ENCODE results near the gene SREBF1. TPM values are rescaled to one million over a fixed set of nuclear protein-coding genes. Genes with fewer than 3 reads are reported as not detected.

Gene SREBF1
- 36.4 and 45.9 TPM in 2 replicates for total RNA-seq
- 28.5 and 38.9 TPM in 2 replicates for polyA plus RNA-seq

- H3K4me1 ChIP-seq (ENCODE audit: low read depth), result peaks cover 52% of the 10 kb centered on the region
- TF ChIP-seq, protein P1, sequence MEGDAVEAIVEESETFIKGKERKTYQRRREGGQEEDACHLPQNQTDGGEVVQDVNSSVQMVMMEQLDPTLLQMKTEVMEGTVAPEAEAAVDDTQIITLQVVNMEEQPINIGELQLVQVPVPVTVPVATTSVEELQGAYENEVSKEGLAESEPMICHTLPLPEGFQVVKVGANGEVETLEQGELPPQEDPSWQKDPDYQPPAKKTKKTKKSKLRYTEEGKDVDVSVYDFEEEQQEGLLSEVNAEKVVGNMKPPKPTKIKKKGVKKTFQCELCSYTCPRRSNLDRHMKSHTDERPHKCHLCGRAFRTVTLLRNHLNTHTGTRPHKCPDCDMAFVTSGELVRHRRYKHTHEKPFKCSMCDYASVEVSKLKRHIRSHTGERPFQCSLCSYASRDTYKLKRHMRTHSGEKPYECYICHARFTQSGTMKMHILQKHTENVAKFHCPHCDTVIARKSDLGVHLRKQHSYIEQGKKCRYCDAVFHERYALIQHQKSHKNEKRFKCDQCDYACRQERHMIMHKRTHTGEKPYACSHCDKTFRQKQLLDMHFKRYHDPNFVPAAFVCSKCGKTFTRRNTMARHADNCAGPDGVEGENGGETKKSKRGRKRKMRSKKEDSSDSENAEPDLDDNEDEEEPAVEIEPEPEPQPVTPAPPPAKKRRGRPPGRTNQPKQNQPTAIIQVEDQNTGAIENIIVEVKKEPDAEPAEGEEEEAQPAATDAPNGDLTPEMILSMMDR (IDR thresholded peaks at IDR 0.05; ENCODE audit: low read depth, low read length), result no peak
- H3K9me3 ChIP-seq (ENCODE audit: low read depth), result no peaks in the 10 kb centered on the region
- peak within 1 kb of the TSS; percentile 41 for H3K4me3 ChIP-seq
- DNase-seq (ENCODE audit: low read depth in 1 of 2, low spot score in 1 of 2), result peak in 1 of 2 donors; percentile 58
- H3K27ac ChIP-seq, result peak within 1 kb of the TSS; percentile 85
- no peaks in the 10 kb centered on the region for H3K36me3 ChIP-seq
- H3K27me3 ChIP-seq, result no peaks in the 10 kb centered on the region
Observed at GRCh38 chr17:17836818-17837379, at the start of gene SREBF1. Gene SREBF1 (minus strand): TSS chr17:17836986. CDS start chr17:17836817, 169 bp downstream.

DNA sequence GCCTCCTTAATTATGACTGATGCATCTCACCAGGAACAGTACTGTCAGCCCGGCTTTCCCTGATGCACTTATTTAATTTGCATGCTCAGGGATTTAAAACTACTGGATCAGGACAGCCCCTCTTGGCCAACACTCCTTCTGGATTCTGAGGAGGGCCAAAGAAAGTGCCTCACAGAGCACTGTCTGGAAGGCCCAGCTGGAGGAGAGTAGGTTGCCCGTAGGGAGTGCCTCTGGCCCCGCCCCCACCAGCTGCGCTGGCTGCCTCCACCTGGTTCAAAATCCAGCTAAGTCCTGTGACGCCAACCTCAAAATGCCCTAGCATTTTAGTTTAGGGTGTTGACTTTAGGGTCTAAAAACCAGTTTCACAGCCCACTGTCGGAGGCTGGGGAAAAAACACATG is 49.4 kb upstream of the SREBF1 start:
- Histone ChIP-seq H3K4me1 (ENCODE audit: low read depth) (peaks cover 8% of the 10 kb centered on the region), H3K4me3 (no peak overlapping the region), H3K9me3 (ENCODE audit: low read depth) (no peaks in the 10 kb centered on the region), H3K27me3 (peaks cover 65% of the 10 kb centered on the region), H3K27ac (no peak overlapping the region), H3K36me3 (no peaks in the 10 kb centered on the region)
- DNase-seq (ENCODE audit: low read depth in 1 of 2, low spot score in 1 of 2), result no peak
- TF ChIP-seq, protein P1 (IDR thresholded peaks at IDR 0.05; ENCODE audit: low read depth, low read length), result no peak

GRCh38 chr17:17884391-17885357 is 47.9 kb upstream of the SREBF1 start:
- H3K27me3 ChIP-seq, result peaks cover 77% of the 10 kb centered on the region
- no peak overlapping the region for H3K4me3 ChIP-seq
- H3K4me1 ChIP-seq (ENCODE audit: low read depth), result peaks cover 10% of the 10 kb centered on the region
- H3K36me3 ChIP-seq, result no peaks in the 10 kb centered on the region
- no peak overlapping the region for H3K27ac ChIP-seq
- TF ChIP-seq, protein P1 (IDR thresholded peaks at IDR 0.05; ENCODE audit: low read depth, low read length), result no peak
- H3K9me3 ChIP-seq (ENCODE audit: low read depth), result no peaks in the 10 kb centered on the region
- no peak for DNase-seq (ENCODE audit: low read depth in 1 of 2, low spot score in 1 of 2)

DNA sequence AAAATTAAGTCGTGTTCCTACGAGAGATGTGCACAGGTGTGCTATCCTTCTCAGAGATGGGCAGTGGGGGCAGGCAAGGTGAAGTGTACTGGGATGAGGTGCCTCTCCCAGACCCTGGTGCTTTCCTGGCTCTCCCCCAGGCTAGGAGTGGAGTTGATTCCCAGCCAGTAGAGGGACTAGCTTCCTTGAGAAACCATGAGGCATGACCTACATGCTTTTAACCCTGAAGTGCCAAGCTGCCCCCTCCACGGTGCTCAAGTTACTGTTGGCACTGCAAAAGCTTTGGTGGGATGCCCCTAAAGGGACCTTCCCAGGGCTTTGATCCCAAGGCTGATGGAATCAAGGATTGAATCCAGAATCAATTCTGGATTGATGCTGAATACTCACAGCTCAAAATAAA is 47.0 kb upstream of the SREBF1 start:
- Histone ChIP-seq H3K36me3 (no peaks in the 10 kb centered on the region), H3K27ac (no peak overlapping the region), H3K4me3 (no peak overlapping the region), H3K27me3 (peaks cover 73% of the 10 kb centered on the region), H3K4me1 (ENCODE audit: low read depth) (peaks cover 11% of the 10 kb centered on the region), H3K9me3 (ENCODE audit: low read depth) (no peaks in the 10 kb centered on the region)
- TF ChIP-seq, protein P1 (IDR thresholded peaks at IDR 0.05; ENCODE audit: low read depth, low read length), result no peak
- no peak for DNase-seq (ENCODE audit: low read depth in 1 of 2, low spot score in 1 of 2)

GRCh38 chr17:17882082-17882581 is 45.3 kb upstream of the SREBF1 start:
- no peaks in the 10 kb centered on the region for H3K36me3 ChIP-seq
- DNase-seq (ENCODE audit: low read depth in 1 of 2, low spot score in 1 of 2), result no peak
- H3K4me3 ChIP-seq, result no peak overlapping the region

More at GRCh38 chr17:17882082-17882581, 45.3 kb upstream of the SREBF1 start:
- TF ChIP-seq, protein P1 (IDR thresholded peaks at IDR 0.05; ENCODE audit: low read depth, low read length), result no peak
- Histone ChIP-seq H3K4me1 (ENCODE audit: low read depth) (peaks cover 16% of the 10 kb centered on the region), H3K27me3 (peaks cover 73% of the 10 kb centered on the region), H3K27ac (no peak overlapping the region), H3K9me3 (ENCODE audit: low read depth) (no peaks in the 10 kb centered on the region)
